HEK293T (cell line): Measurements from ENCODE around the gene POMT1.

Experiments
- ARNT ChIP-seq: fragments of 450-650 bp; IDR thresholded peaks from 2 replicates; pipeline ENCODE4 v1.6.1; 2017; ENCODE audit warnings: mild to moderate bottlenecking
- BHLHE40 ChIP-seq: fragments of 450-650 bp; IDR thresholded peaks from 2 replicates; pipeline ENCODE4 v1.6.1; 2016; ENCODE audit warnings: mild to moderate bottlenecking, moderate library complexity, borderline replicate concordance
- CTBP1 ChIP-seq: fragments of 450-650 bp; IDR thresholded peaks from 2 replicates; pipeline ENCODE4 v1.6.1; 2016; ENCODE audit warnings: borderline replicate concordance
- FOXA1 ChIP-seq: fragments of 450-650 bp; IDR thresholded peaks from 2 replicates; pipeline ENCODE4 v1.6.1; 2016; ENCODE audit warnings: mild to moderate bottlenecking
- FOXM1 ChIP-seq: fragments of 450-650 bp; IDR thresholded peaks from 2 replicates; pipeline ENCODE4 v1.6.1; 2017; ENCODE audit warnings: mild to moderate bottlenecking, borderline replicate concordance
- HDGF ChIP-seq: fragments of 450-650 bp; IDR thresholded peaks from 2 replicates; pipeline ENCODE4 v1.6.1; 2017; ENCODE audit warnings: antibody characterized with exemption, borderline replicate concordance
- L3MBTL2 ChIP-seq: fragments of 450-650 bp; conservative IDR thresholded peaks from 2 replicates; pipeline ENCODE4 v1.6.1; 2016; ENCODE audit warnings: mild to moderate bottlenecking
- LEF1 ChIP-seq: fragments of 450-650 bp; IDR thresholded peaks from 2 replicates; pipeline ENCODE4 v1.6.1; 2017; ENCODE audit warnings: mild to moderate bottlenecking, borderline replicate concordance
- NFRKB ChIP-seq: fragments of 450-650 bp; IDR thresholded peaks from 2 replicates; pipeline ENCODE4 v1.6.1; 2016; ENCODE audit warnings: mild to moderate bottlenecking, moderate library complexity
- SP1 ChIP-seq: fragments of 450-650 bp; IDR thresholded peaks from 2 replicates; pipeline ENCODE4 v1.6.1; 2017
- SUZ12 ChIP-seq: fragments of 450-650 bp; IDR thresholded peaks from 2 replicates; pipeline ENCODE4 v1.6.1; 2016; ENCODE audit warnings: mild to moderate bottlenecking
- TARDBP ChIP-seq: fragments of 450-650 bp; IDR thresholded peaks from 2 replicates; pipeline ENCODE4 v1.6.1; 2016
- ZNF384 ChIP-seq: fragments of 450-650 bp; IDR thresholded peaks from 2 replicates; pipeline ENCODE4 v1.6.1; 2016

DNA sequence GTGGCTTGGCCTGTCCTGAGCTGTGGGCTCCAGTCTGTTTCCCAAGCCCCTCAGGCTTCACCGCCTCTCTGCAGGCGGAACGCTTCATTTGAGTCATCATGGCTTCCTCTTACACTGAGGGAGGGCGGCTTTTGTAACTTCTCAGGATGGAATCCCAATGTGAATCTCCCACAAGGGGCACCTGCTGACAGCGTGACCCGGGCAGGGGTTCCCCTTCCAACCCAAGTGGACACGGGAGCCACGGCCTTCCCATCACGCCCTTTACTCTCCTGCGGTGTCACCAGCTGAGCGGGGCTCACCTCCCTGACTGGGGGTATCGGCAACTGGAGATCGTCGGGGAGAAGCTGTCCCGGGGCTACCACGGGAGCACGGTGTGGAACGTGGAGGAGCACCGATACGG, 15.8 kb downstream of the POMT1 start:
- TF ChIP-seq SUZ12, result no peak
- TF ChIP-seq LEF1, result no peak
- TF ChIP-seq ARNT, result no peak
- TF ChIP-seq TARDBP, result no peak
- no peak for TF ChIP-seq SP1
- no peak for TF ChIP-seq CTBP1
- TF ChIP-seq FOXM1, result no peak
- no peak for TF ChIP-seq HDGF
- TF ChIP-seq FOXA1, result no peak
- no peak for TF ChIP-seq NFRKB
- no peak for TF ChIP-seq BHLHE40
- no peak for TF ChIP-seq ZNF384
- TF ChIP-seq L3MBTL2, result no peak
